Activated CD8-positive, alpha-beta T cell treated with anti-CD3 and anti-CD28 coated beads, Interleukin-2, amount 10 ng/mL, durations not matched to agents 7 days and 5 days (primary cell): Measurements from ENCODE around the gene BCKDHB. TPM values are rescaled to one million over a fixed set of nuclear protein-coding genes. Genes with fewer than 3 reads are reported as not detected.
"Not testable (repeated sequence)": the region's sequence is repeated elsewhere in the genome, so short reads cannot be mapped to it uniquely, and the experiment has no call there.

Source experiments
- ATAC-seq: fragments of 150-1000 bp; cut with Tn5 transposase; one replicate; pipeline ENCODE4 v1.10.0; 2021; ENCODE audit warnings: moderate library complexity
- CTCF ChIA-PET: fragments of 350-600 bp; sonication (Branson Sonifier 250); formaldehyde crosslinking; loops from one replicate; lab custom pipeline; 2021; ENCODE audit warnings: antibody characterized with exemption; lab: Charles Lee
- POLR2A ChIA-PET: fragments of 350-600 bp; sonication (Branson Sonifier 250); formaldehyde crosslinking; loops from one replicate; lab custom pipeline; 2021; ENCODE audit warnings: antibody characterized with exemption; lab: Charles Lee
- DNase-seq: peaks from one replicate; pipeline ENCODE4 v3.0.0-alpha.2; 2020
- H3K27ac Mint-ChIP-seq: one replicate; pipeline ENCODE4 v1.8.0; 2021; ENCODE audit warnings: mild to moderate bottlenecking, mixed read lengths
- H3K27me3 Mint-ChIP-seq: one replicate; pipeline ENCODE4 v1.8.0; 2021; ENCODE audit warnings: low read depth, mixed read lengths
- H3K36me3 Mint-ChIP-seq: one replicate; pipeline ENCODE4 v1.8.0; 2021; ENCODE audit warnings: low read depth, mixed read lengths
- H3K4me1 Mint-ChIP-seq: one replicate; pipeline ENCODE4 v1.8.0; 2021; ENCODE audit warnings: low read depth, mixed read lengths
- H3K4me3 Mint-ChIP-seq: one replicate; pipeline ENCODE4 v1.8.0; 2021; ENCODE audit warnings: mild to moderate bottlenecking, mixed read lengths
- H3K9me3 Mint-ChIP-seq: one replicate; pipeline ENCODE4 v1.8.0; 2022; ENCODE audit warnings: mixed read lengths; ENCODE audit not compliant: insufficient read depth
- total RNA-seq, 2 experiments: library from RNA; stranded (reverse); gene quantifications; one replicate each; pipeline ENCODE4 v1.2.3, GENCODE V29; 2021

The BCKDHB gene
- total RNA-seq, 2 experiments from 2014 or later, result 19.9 to 21.9 TPM

DNA sequence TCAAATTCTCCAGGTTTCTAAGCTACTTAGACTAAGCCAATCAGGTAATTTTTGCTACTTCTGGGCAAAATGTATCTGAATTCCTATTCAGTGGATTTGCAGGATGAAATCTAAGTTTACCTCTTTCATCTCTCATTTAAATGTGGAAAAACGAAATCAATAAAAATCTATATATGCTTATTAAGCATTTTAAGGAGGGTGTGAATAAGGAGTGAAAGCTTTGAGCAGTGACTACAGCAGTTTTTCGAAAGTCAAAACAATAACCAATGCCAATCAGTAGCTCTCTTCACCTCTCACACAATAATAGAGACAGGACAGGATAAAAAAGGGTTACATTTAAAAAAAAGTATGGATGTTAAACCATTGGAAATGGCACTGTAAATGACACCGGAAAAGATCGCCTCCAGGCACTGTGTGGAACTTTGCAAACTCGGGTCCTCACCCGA is 476 bp upstream of the BCKDHB start:
- Mint-ChIP-seq H3K27me3 (peaks cover 15% of the 10 kb centered on the region), H3K27ac (peak overlapping the region; percentile 85), H3K4me3 (peak overlapping the region; percentile 91), H3K4me1 (peaks cover 18% of the 10 kb centered on the region), H3K36me3 (peaks cover 3% of the 10 kb centered on the region), H3K9me3 (no peaks in the 10 kb centered on the region)
- DNase-seq, result no peak
- ChIA-PET POLR2A (interaction anchor here (0.9 to 1.1 kb wide), 2 partner anchors 102 to 156 kb away, joined by 3 to 6 read pairs; partner anchors contain the start of gene TTK), CTCF (interaction anchor here (0.7 to 4.7 kb wide), 6 partner anchors 11 to 236 kb away, joined by 3 to 32 read pairs (median 4); no protein-coding TSS in a partner anchor)
- no peak for ATAC-seq

DNA sequence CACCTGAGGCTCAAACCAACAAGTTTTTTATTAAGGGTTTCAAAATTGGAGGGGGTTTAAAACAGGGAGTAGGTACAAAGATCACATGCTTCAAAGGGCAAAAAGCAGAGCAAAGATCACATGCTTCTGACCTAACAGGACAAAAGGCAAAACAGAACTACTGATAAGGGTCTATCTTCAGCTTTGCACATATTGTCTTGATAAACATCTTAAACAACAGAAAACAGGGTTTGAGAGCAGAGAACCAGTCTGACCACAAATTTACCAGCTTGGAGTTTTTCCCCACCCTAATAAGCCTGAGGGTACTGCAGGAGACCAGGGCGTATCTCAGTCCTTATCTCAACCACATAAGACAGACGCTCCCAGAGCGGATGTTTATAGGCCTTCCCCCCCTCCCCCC is 16.1 kb downstream of the BCKDHB start:
- H3K36me3 Mint-ChIP-seq, result peaks cover 11% of the 10 kb centered on the region
- H3K4me3 Mint-ChIP-seq, CTCF ChIA-PET: not testable (repeated sequence)

DNA sequence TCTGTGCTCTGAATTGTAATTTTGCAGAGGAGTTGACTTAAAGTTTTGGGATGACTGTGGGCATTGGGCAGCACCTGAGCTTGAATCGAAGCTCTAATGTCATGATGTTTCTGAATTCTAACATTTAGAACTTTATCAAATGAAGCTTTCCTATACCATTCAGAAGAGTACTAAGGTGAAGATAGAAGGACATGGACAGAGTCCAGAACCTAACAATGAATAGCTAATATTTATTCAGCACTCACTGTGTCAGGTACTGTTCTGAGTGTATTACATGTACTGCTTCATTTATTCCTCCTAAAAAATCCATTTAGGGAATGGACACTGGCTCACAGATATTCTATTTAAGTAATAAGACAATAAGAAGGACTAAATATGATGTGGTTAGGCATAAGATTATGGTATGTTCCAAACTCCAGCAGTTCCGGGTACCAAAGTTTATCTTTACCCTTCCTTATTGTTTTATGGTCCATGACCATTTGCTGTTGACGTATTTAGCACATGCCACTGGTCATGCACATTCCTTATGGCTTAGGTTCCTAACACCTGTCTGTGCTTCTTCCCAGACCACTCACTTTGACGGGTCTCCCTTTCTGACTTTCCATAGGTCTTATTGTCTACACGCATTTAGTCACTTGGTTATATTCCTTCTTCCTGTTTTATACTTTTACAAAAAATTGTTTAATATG is 20.3 kb downstream of the BCKDHB start:
- Mint-ChIP-seq H3K9me3 (peaks cover 5% of the 10 kb centered on the region), H3K4me3 (no peak overlapping the region), H3K27me3 (no peaks in the 10 kb centered on the region), H3K36me3 (no peaks in the 10 kb centered on the region), H3K4me1 (peaks cover 2% of the 10 kb centered on the region), H3K27ac (no peak overlapping the region)
- ChIA-PET POLR2A (no interaction called here), CTCF (no interaction called here)
- ATAC-seq, result no peak
- DNase-seq, result no peak

More for the DNA sequence above, 16.1 kb downstream of the BCKDHB start:
- H3K27ac Mint-ChIP-seq, ATAC-seq, H3K27me3 Mint-ChIP-seq, DNase-seq, POLR2A ChIA-PET, H3K9me3 Mint-ChIP-seq, H3K4me1 Mint-ChIP-seq: not testable (repeated sequence)

DNA sequence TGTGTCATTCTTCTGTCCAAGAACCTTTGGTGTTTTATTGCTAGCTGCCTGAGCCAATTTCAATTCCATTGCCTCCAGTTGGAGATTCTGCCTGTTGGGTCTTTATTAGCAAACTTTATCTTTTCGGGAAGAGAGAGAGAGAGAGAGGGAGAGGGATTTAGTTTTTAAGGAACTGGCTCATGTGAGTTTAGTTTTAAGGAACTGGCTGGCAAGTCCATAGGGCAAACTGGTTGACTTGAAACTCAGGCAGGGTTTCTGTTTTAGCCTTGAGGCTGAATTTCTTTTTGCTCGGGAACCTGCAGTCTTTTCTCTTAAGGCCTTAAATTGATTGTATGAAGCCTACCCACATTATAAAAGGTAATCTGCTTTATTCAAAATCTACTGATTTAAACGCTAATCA is 23.0 kb downstream of the BCKDHB start:
- Mint-ChIP-seq H3K36me3 (peaks cover 2% of the 10 kb centered on the region), H3K27ac (no peak overlapping the region), H3K4me3 (no peak overlapping the region), H3K27me3 (no peaks in the 10 kb centered on the region), H3K4me1 (no peaks in the 10 kb centered on the region), H3K9me3 (no peaks in the 10 kb centered on the region)
- ATAC-seq (no peak), DNase-seq (no peak)
- POLR2A ChIA-PET, result no interaction called here
- CTCF ChIA-PET, result no interaction called here

DNA sequence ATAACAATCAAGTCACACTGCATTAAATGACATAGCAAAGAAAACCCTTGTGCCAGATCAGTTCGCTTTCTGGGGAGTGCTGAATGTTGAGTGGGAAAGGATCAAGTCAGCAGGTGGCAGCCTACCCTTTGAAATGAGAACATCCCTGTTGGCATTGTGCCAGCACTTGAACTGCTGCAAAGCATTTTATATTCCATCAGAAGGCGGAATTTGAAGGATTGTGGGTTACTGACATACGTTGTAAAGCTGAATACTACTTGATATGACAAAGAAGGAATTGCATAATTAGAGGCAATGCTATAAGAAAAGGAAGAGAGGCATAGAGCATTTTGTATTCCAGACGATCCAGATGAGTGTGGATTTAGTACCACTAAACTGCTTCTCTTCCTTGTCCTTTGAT is 26.5 kb downstream of the BCKDHB start:
- Mint-ChIP-seq H3K4me1 (no peaks in the 10 kb centered on the region), H3K36me3 (peaks cover 7% of the 10 kb centered on the region), H3K9me3 (no peaks in the 10 kb centered on the region), H3K27me3 (no peaks in the 10 kb centered on the region), H3K4me3 (no peak overlapping the region), H3K27ac (no peak overlapping the region)
- ChIA-PET POLR2A (no interaction called here), CTCF (no interaction called here)
- peak; percentile 27 for DNase-seq
- ATAC-seq, result no peak

DNA sequence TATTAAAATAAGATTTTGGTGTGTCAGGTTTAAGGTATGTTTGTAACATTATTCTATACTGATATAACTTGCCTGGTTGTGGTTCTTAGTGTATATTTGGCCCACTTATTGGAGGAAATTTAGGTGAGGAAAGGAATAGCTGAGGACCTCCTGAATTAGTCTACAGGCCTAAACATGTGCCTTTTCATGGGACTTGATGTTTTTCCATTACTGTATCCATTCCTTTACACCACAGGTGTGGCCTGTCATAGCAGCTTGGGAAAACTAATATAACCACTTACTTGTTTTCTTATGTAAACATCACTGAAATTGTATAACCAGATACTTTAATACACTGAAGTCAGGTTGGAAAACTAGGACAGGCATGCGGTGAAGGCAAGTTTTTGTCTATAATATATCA is 27.6 kb downstream of the BCKDHB start:
- Mint-ChIP-seq H3K4me1 (no peaks in the 10 kb centered on the region), H3K27me3 (no peaks in the 10 kb centered on the region), H3K4me3 (no peak overlapping the region), H3K36me3 (peaks cover 7% of the 10 kb centered on the region), H3K9me3 (no peaks in the 10 kb centered on the region), H3K27ac (no peak overlapping the region)
- ChIA-PET POLR2A (no interaction called here), CTCF (no interaction called here)
- ATAC-seq (no peak), DNase-seq (no peak)

DNA sequence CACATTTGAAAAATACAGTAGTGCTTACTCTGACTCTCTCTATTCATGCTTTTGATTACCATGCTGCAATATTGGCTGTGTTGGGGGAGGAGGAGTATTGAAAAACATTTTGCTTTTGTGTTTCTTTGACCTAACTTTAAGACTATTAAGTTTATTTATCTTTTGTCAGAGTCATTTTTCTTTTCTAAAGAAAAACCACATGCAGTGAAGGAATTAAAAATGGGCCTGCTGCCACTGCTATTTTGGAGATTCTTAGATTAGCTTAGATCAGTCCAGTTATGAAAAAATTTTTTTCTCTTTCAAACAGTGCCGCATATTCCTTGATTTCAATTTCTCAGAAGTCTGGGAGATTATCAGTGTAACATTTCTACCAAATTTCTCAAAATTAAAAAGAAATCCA is 36.1 kb downstream of the BCKDHB start:
- H3K4me3 Mint-ChIP-seq, result no peak overlapping the region
- ATAC-seq (no peak), DNase-seq (no peak)
- ChIA-PET POLR2A (no interaction called here), CTCF (no interaction called here)
- no peaks in the 10 kb centered on the region for H3K27me3 Mint-ChIP-seq
- H3K27ac Mint-ChIP-seq, result no peak overlapping the region
- H3K4me1 Mint-ChIP-seq, result peaks cover 6% of the 10 kb centered on the region
- peaks cover 19% of the 10 kb centered on the region for H3K36me3 Mint-ChIP-seq
- no peaks in the 10 kb centered on the region for H3K9me3 Mint-ChIP-seq

DNA sequence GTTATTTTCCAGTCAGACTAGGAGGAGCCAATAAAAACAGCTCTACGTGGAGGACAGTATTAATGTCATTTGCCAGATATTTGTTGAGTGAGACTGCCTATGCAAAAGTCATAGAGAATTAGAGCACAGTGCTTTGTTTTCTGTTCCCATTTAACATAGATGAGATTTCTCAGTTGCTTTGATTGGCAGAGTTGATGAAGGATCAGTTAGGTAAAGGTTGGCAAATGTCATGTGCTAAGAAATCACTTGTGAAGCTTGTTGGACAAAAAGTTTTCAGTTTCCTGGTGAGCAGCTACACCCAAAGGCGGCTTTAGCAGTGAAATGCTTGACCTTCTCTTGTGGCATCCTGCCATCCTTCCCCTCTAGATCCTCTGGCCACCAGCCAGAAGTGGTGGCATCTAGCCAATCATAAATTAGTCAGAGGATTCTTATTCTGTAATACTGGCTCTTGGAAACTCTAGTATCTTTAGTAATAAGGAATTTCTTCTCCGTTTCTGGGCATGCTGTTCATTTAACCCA is 37.0 kb downstream of the BCKDHB start:
- POLR2A ChIA-PET, result no interaction called here
- DNase-seq (no peak), ATAC-seq (no peak)
- CTCF ChIA-PET, result no interaction called here
- H3K9me3 Mint-ChIP-seq, result no peaks in the 10 kb centered on the region
- no peak overlapping the region for H3K27ac Mint-ChIP-seq
- peaks cover 23% of the 10 kb centered on the region for H3K36me3 Mint-ChIP-seq
- no peak overlapping the region for H3K4me3 Mint-ChIP-seq
- peaks cover 6% of the 10 kb centered on the region for H3K4me1 Mint-ChIP-seq
- H3K27me3 Mint-ChIP-seq, result no peaks in the 10 kb centered on the region

DNA sequence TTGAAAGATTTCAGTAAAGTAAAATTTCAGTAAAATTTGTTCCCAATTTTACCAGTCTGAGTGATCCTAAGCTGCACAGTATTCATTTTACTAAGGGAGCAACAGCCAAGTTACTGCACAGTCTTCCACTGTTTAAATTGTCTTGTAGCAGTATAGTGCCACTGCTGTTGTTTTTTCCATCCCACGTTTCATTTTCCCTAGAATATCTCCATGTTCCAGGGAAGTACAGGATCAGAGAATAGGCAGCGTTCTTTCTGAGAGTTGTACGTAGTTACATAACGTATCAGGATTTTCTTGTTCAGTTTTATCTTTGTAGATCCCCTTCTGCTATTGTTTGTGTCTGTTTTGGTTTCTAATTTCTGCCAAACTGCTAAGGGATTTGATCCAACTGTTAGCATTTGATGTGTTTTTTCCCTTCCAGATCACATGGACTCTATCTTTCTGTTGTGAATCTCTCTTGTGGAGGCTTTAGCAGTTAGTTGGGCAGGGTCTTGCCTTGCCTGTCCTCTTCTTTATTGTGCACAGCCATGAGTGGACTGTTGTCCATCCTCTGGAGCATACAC is 38.4 kb downstream of the BCKDHB start:
- peaks cover 27% of the 10 kb centered on the region for H3K36me3 Mint-ChIP-seq
- DNase-seq (no peak), ATAC-seq (no peak)
- H3K4me3 Mint-ChIP-seq, result no peak overlapping the region
- POLR2A ChIA-PET, result no interaction called here
- H3K27ac Mint-ChIP-seq, result no peak overlapping the region
- peaks cover 6% of the 10 kb centered on the region for H3K4me1 Mint-ChIP-seq
- H3K27me3 Mint-ChIP-seq, result no peaks in the 10 kb centered on the region
- CTCF ChIA-PET, result no interaction called here
- no peaks in the 10 kb centered on the region for H3K9me3 Mint-ChIP-seq

DNA sequence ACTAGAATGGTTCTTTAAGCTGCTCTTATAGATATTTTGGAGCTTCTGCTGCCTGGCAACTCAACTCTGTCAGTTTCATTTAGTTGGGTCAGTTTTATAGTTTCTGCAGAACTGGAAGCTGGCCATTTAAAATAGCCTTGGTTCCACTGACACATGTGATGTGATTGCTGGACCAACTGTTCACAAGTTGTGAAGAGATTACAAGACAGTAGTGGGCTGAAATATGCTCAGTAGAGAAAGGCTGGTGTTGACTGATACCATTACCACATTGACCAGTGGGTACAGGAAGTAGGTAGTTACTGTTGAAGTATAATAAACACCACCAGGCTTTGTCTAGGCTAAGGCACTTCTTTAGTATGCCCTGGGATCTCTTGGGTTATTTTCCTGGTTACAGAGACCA is 39.0 kb downstream of the BCKDHB start:
- Mint-ChIP-seq H3K27ac (no peak overlapping the region), H3K36me3 (peaks cover 27% of the 10 kb centered on the region), H3K9me3 (no peaks in the 10 kb centered on the region), H3K27me3 (no peaks in the 10 kb centered on the region), H3K4me3 (no peak overlapping the region), H3K4me1 (peaks cover 6% of the 10 kb centered on the region)
- DNase-seq, result no peak
- POLR2A ChIA-PET, result no interaction called here
- CTCF ChIA-PET, result no interaction called here
- ATAC-seq, result no peak

DNA sequence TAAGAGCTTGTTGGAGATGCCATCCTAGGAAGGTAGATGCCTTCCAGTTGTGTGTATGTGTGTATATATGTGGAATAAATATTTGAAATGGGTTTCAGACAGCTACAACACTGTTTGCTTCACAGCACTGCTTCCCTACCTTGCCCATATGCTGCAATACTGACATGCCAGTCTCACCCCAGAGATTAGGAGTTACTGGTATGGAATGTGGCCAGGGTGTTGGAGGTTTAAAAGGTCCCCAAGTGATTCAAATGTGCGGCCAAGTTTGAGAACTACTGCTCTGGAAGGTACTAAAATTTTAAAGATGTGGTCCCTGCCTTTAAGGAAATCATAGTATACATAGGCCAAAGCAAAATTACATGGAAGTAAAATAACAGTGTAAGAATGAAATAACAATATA is 39.5 kb downstream of the BCKDHB start:
- Mint-ChIP-seq H3K9me3 (no peaks in the 10 kb centered on the region), H3K4me3 (no peak overlapping the region), H3K36me3 (peaks cover 27% of the 10 kb centered on the region), H3K4me1 (peaks cover 6% of the 10 kb centered on the region), H3K27ac (no peak overlapping the region), H3K27me3 (no peaks in the 10 kb centered on the region)
- no peak for ATAC-seq
- no peak for DNase-seq
- ChIA-PET POLR2A (no interaction called here), CTCF (no interaction called here)

DNA sequence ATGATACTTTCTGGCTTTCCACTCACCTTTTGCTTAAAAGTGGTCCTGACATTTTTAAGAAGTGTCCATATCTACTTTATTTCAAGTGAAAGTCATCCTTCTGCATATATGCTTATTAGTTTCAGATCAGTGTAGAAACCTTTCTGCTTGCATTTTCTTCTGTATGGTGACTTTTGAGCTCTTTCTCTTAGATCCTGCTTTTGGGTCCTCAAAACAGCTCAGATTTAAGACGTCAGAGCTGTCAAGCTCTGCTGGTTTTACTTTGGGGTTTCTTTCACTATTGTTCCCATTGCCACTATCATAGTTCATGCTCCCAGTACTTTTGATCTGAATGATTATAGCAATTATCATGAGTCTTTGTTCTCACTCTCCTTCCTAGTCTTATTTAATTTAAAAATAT is 41.7 kb downstream of the BCKDHB start:
- DNase-seq (no peak), ATAC-seq (no peak)
- Mint-ChIP-seq H3K27ac (no peak overlapping the region), H3K4me3 (no peak overlapping the region), H3K4me1 (peaks cover 6% of the 10 kb centered on the region), H3K27me3 (no peaks in the 10 kb centered on the region), H3K9me3 (no peaks in the 10 kb centered on the region), H3K36me3 (peaks cover 28% of the 10 kb centered on the region)
- CTCF ChIA-PET, result no interaction called here
- POLR2A ChIA-PET, result no interaction called here
